ENCODE measurements around the gene ZNF766.

DNA sequence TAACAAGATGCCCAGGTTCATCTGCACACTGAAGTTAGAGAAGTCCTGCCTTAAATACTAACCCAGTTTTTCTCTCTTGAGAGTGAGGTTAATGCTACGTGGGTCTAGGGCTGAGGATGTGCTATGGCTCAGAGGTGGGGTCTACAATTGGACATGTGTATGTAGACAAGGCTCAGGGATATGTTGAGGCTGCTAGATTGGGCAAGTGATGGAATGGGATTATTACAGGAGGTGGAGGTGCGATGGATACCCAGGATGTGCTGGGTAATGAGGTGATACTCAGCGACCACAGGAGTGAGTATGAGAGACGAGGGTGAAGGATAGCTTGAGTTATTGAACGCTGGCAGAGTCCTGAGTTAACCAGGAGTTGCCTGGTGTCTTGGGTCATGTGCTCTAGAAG lies 41.4 kb upstream of the ZNF766 start:
- TF ChIP-seq ZNF70 (CRISPR knock-in tag; IDR thresholded peaks at IDR 0.05) (no peak), ZNF8 (CRISPR knock-in tag; IDR thresholded peaks at IDR 0.05) (no peak), GLIS3 (CRISPR knock-in tag; IDR thresholded peaks at IDR 0.05) (no peak), ZFP30 (CRISPR knock-in tag; IDR thresholded peaks at IDR 0.05) (no peak), CSDC2 (CRISPR knock-in tag; IDR thresholded peaks at IDR 0.05) (no peak), TOX (CRISPR knock-in tag; IDR thresholded peaks at IDR 0.05; ENCODE audit: borderline replicate concordance) (no peak)

Data from SK-N-SH treated with all-trans-retinoic acid at 6 μM for 48 hours (cell line).